ENCODE results near the gene TMEM196.
"Not testable (repeated sequence)": the region's sequence is repeated elsewhere in the genome, so short reads cannot be mapped to it uniquely, and the experiment has no call there.

TMEM196 gene

GRCh38 chr7:19705663-19706062, 67.8 kb downstream of the TMEM196 start:
- no peak for DNase-seq

- no peak for DNase-seq
Observed at GRCh38 chr7:19701471-19701870, 71.9 kb downstream of the TMEM196 start.

- no peak for DNase-seq
Observed at GRCh38 chr7:19700936-19701335, 72.5 kb downstream of the TMEM196 start.

DNA sequence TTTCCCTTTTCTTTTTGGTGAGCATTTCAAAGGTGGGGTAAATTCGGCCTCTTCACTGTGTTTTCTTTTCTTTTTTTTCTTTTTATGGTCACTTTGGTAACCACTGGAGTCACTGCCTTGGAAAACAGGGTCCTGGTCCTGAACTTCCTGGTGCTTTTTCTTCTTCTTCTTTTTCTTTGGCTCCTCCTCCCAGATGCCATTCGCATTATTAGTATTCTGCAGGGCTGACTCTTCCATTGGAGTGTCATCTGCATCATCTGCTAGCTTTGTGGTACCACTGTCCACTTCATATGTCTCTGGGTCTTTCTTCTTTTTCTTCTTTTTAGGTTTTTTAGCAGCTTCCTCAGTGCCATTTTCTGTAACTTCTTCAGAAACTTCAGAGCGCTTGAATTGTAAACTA, 75.1 kb downstream of the TMEM196 start:
- no peak for DNase-seq

- no peak for DNase-seq
Observed at GRCh38 chr7:19696926-19697325, 76.5 kb downstream of the TMEM196 start.

DNA sequence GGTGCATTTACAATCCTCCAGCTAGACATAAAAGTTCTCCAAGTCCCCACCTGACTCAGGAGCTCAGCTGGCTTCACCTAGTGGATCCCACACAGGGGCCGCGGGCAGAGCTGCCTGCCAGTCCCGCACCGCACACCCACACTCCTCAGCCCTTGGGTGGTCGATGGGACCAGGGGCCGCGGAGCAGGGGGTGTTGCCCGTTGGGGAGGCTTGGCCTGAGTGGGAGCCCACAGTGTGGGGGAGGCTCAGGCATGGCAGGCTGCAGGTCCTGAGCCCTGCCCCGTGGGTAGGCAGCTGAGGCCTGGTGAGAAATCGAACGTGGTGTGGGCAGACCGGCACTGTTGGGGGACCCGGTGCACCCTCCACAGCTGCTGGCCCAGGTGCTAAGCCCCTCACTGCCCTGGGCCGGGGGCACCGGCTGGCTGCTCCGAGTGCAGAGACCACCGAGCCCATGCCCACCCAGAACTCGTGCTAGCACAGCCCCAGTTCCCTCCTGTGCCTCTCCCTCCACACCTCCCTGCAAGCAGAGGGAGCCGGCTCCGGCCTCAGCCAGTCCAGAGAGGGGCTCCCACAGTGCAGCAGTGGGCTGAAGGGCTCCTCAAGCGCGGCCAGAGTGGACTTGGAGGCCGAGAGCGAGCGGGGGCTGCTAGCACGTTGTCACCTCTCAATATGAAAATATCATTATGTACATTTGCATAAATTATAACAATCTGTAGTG, 81.1 kb downstream of the TMEM196 start:
- DNase-seq = no peak

GRCh38 chr7:19690736-19691135, 82.7 kb downstream of the TMEM196 start:
- DNase-seq = no peak

DNA sequence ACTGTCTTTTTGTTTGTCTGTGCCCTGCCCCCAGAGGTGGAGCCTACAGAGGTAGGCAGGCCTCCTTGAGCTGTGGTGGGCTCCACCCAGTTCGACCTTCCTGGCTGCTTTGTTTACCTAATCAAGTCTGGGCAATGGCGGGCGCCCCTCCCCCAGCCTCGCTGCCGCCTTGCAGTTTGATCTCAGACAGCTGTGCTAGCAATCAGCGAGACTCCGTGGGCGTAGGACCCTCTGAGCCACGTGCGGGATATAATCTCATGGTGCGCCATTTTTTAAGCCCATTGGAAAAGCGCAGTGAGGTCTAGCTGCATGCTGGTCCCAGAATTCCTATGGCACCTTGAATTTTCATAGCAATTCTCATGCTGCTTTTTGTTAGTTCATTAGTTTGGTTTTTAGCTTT, 84.3 kb downstream of the TMEM196 start:
- DNase-seq = not testable (repeated sequence)

- DNase-seq = no peak
Observed at GRCh38 chr7:19681596-19681995, 91.8 kb downstream of the TMEM196 start.

GRCh38 chr7:19677180-19677579, 96.2 kb downstream of the TMEM196 start:
- DNase-seq = no peak

DNA sequence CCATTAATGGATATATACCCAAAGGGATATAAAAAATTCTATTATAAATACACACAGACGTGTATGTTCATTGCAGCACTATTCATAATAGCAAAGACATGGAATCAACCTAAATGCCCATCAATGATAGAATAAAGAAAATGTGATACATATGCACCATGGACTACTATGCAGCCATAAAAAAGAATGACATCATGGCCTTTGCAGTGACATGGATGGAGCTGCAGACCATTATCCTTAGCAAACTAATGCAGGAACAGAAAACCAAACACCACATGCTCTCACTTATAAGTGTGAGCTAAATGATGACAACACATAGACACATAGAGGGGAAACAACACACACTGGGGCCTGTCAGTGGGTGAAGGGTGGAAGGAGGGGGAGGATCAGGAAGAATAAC, 97.6 kb downstream of the TMEM196 start:
- no peak for DNase-seq

GRCh38 chr7:19674266-19674960, 99.0 kb downstream of the TMEM196 start:
- DNase-seq = no peak

DNA sequence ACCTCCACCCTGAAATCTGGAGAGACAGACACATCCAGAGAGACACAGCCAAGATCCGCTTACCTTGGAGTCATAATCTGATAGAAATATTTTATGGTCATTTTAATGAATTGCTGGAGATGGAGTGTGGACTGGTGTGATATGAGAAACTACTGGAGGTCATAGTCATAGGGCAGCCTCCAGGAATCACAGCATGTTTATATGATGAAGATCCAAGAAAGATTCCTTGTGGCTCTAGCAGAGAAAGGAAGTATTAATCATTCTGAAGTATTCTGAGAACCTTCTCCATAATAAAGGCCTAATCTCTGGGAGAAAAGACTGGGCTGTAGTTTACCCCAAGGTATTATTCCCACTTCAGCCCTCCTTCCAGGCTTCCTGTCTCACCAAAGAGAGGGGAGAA, 102.6 kb downstream of the TMEM196 start:
- DNase-seq = no peak
